Stimulated activated CD8-positive, alpha-beta memory T cell treated with anti-CD3 and anti-CD28 coated beads, Interleukin-7, amount 100 ng/mL, for 24 hours (primary cell): ENCODE measurements around the gene RASAL1.
"Not testable (repeated sequence)": the region's sequence is repeated elsewhere in the genome, so short reads cannot be mapped to it uniquely, and the experiment has no call there.

ENCODE experiments used
- DNase-seq: peaks from one replicate; pipeline ENCODE4 v3.0.0-alpha.2; 2020; ENCODE audit warnings: low read depth

The RASAL1 gene

GRCh38 chr12:113118142-113118541 lies 17.4 kb downstream of the RASAL1 start:
- no peak for DNase-seq

GRCh38 chr12:113117684-113118083 lies 17.9 kb downstream of the RASAL1 start:
- not testable (repeated sequence) for DNase-seq

GRCh38 chr12:113116875-113117274 lies 18.7 kb downstream of the RASAL1 start:
- DNase-seq: no peak

GRCh38 chr12:113115455-113116126 lies 20.0 kb downstream of the RASAL1 start:
- DNase-seq: no peak

- no peak for DNase-seq
Measured at GRCh38 chr12:113114447-113115178, 20.9 kb downstream of the RASAL1 start.

GRCh38 chr12:113113397-113113796 lies 22.2 kb downstream of the RASAL1 start:
- DNase-seq: no peak

- no peak for DNase-seq
Measured at GRCh38 chr12:113112043-113112899, 23.3 kb downstream of the RASAL1 start.

GRCh38 chr12:113111247-113111646 lies 24.3 kb downstream of the RASAL1 start:
- DNase-seq: no peak

- no peak for DNase-seq
Measured at GRCh38 chr12:113109872-113110599, 25.5 kb downstream of the RASAL1 start.

- no peak for DNase-seq
Measured at GRCh38 chr12:113109360-113109759, 26.2 kb downstream of the RASAL1 start.

- DNase-seq: no peak
Measured at GRCh38 chr12:113108308-113108707, 27.3 kb downstream of the RASAL1 start.

GRCh38 chr12:113106361-113106760 lies 29.2 kb downstream of the RASAL1 start:
- DNase-seq: no peak

- DNase-seq: no peak
Measured at GRCh38 chr12:113105606-113106271, 29.8 kb downstream of the RASAL1 start.

- no peak for DNase-seq
Measured at GRCh38 chr12:113104953-113105510, 30.5 kb downstream of the RASAL1 start.

- DNase-seq: no peak
Measured at GRCh38 chr12:113103756-113104450, 31.7 kb downstream of the RASAL1 start.

- DNase-seq: no peak
Measured at GRCh38 chr12:113102811-113103210, 32.8 kb downstream of the RASAL1 start.

- no peak for DNase-seq
Measured at GRCh38 chr12:113101751-113102150, 33.8 kb downstream of the RASAL1 start.

- no peak for DNase-seq
Measured at GRCh38 chr12:113099764-113100163, 35.8 kb downstream of the RASAL1 start.

GRCh38 chr12:113099364-113099763 lies 36.2 kb downstream of the RASAL1 start:
- DNase-seq: no peak

- DNase-seq: peak; percentile 57
Measured at GRCh38 chr12:113098441-113099028, 37.0 kb downstream of the RASAL1 start.
